Right cardiac atrium (tissue), 5 donors: ENCODE results near the gene SCNN1B. TPM values are rescaled to one million over a fixed set of nuclear protein-coding genes. Genes with fewer than 3 reads are reported as not detected.
"Not testable (repeated sequence)": the region's sequence is repeated elsewhere in the genome, so short reads cannot be mapped to it uniquely, and the experiment has no call there.

Source experiments
- ATAC-seq, 2 donors: fragments of 200-7000 bp; cut with Tn5 transposase; one replicate each; pipeline versions ENCODE4 v1.8.0 to v1.9.1; 2020; ENCODE audit warnings: moderate library complexity in 2 of 2, mild to moderate bottlenecking in 1 of 2
- DNase-seq, 3 donors: peaks; one replicate each; pipeline ENCODE4 v3.0.0-alpha.2; 2020
- H3K27ac ChIP-seq: one replicate; pipeline ENCODE4 v1.5.1; 2013; ENCODE audit warnings: mild to moderate bottlenecking, low read length, control low read depth, moderate library complexity
- H3K27me3 ChIP-seq: one replicate; pipeline ENCODE4 v1.6.1; 2013; ENCODE audit not compliant: control insufficient read depth, insufficient read depth
- H3K4me1 ChIP-seq: one replicate; pipeline ENCODE4 v1.6.1; 2013; ENCODE audit warnings: low read length; ENCODE audit not compliant: control insufficient read depth, insufficient read depth
- H3K4me3 ChIP-seq: one replicate; pipeline ENCODE4 v1.5.1; 2013; ENCODE audit warnings: low read length, control low read depth
- H3K9me3 ChIP-seq: one replicate; pipeline ENCODE4 v1.6.1; 2013; ENCODE audit warnings: low read length; ENCODE audit not compliant: control insufficient read depth
- WGBS: extraction: QIAGEN DNeasy Blood & Tissue Kit; methylation state at CpG from one replicate; pipeline ENCODE4 v1.1.7; 2013; 5-methylcytosine and 5-hydroxymethylcytosine counted together
- intact Hi-C, 4 donors: fragments of 100-400 bp; cut with DNase I; formaldehyde crosslinking; loops; one replicate each; pipeline versions ENCODE4 v1.11.0 to v1.14.0; 2022 to 2023
- long read RNA-seq, 4 donors: library from polyadenylated mRNA; unstranded; transcript quantifications; one replicate each; pipeline ENCODE4 v2.0.0, GENCODE V29; 2020 to 2021
- polyA plus RNA-seq: library from polyadenylated mRNA; stranded (reverse); fragments of 200-250 nt; gene quantifications from one replicate; pipeline ENCODE4 v1.2.3, GENCODE V29; 2013
- total RNA-seq, 4 donors: library from RNA; stranded (reverse); fragmentation: NEBNext Ultra II Directional; extraction: Animal tissue kit (Norgen Biotek cat#: 25700); gene quantifications; one replicate each; pipeline ENCODE4 v1.2.1, GENCODE V29; 2021
- donor health status: healthy with polysubstance abuse.
- donor health status: DM: no; HTN: yes; CAD: no.
- donor health status: DM: no; HTN: no; CAD: no.
- donor health status: DM: no; HTN: yes; CAD: no; lungs with severe emphysema.
- donor health status: DM: yes; HTN: yes; CAD: no.

SCNN1B gene, protein sequence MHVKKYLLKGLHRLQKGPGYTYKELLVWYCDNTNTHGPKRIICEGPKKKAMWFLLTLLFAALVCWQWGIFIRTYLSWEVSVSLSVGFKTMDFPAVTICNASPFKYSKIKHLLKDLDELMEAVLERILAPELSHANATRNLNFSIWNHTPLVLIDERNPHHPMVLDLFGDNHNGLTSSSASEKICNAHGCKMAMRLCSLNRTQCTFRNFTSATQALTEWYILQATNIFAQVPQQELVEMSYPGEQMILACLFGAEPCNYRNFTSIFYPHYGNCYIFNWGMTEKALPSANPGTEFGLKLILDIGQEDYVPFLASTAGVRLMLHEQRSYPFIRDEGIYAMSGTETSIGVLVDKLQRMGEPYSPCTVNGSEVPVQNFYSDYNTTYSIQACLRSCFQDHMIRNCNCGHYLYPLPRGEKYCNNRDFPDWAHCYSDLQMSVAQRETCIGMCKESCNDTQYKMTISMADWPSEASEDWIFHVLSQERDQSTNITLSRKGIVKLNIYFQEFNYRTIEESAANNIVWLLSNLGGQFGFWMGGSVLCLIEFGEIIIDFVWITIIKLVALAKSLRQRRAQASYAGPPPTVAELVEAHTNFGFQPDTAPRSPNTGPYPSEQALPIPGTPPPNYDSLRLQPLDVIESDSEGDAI
- total RNA-seq, result under 1 TPM in 3 of 4 donors, not detected in 1; 0.12 to 0.17 (median 0.14) TPM
- polyA plus RNA-seq, result 0.09 TPM
- long read RNA-seq, donor 1, result 0 reads
- long read RNA-seq, donor 2, result 0 reads
- long read RNA-seq, donor 3, result 0 reads
- long read RNA-seq, donor 4, result 0 reads

DNA sequence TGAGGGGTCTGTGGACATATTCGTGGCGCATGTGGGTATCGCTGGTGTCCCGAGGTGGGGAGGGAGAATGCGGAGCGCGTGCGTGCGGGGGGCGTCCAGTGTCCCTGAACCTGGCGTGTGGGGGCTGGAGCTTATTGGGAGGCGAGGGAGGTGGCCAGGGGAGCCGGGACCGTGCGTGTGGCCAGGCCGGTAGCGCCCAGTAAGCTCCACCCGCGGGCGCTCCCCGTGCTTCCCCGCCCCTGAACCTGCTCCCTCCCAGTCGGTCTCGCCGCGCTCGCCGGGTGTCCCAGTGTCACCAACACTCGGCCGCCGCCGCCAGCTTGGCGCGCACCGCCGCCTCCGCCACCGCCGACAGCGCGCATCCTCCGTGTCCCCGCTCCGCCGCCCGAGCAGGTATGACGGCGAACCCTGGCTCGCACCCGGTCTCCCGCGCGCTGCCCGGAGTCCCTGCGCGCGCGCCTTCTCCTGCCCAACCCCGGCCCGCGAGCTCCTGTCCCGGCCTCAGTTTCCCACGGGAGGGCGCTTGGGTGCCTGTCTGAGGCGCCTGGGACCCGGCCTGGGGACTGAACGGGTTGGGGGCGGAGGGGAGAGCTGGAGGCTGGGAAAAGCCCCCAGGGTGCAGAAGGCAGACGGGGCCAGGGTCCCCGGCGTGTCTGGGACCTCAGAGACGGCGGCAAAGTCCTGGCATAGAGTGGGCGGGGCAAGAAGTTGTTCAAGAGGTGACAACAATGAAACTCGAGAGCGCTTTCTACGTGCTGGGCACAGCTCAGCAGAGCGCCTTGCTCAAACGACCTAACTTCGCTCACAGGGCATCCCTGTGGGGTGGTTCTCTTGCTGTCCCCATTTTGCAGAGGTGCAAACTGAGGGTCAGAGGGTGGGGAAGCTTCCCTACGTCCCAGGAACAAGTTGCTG is at the start of gene SCNN1B:
SCNN1B (plus strand) TSS at position 258 of the 912 bp plus-strand sequence. CDS start 46,298 bp downstream, outside the sequence.
- intact Hi-C loops, result no loop called here
- H3K27me3 ChIP-seq, result peaks cover 3% of the 10 kb centered on the region

DNA sequence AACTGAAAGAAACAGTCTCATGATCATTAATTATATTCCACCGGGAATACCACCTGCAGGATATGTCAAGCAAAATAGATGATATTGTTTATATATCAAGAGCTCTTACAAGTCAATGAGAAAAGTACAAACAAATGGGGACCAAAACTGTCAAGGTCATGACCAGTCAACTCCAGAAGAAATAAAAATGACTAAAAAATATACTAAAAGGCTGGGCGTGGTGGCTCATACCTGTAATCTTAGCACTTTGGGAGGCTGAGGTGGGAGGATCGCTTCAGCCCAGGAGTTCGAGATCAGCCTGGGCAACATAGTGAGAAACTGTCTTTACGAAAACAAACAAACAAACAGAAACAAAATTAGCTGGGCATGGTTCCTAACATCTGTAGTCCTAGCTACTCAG is 49.8 kb upstream of the SCNN1B start:
- WGBS, result 90% methylated on average over 5 of the region's 5 CpGs
- Histone ChIP-seq H3K27me3 (no peaks in the 10 kb centered on the region), H3K4me1 (no peaks in the 10 kb centered on the region), H3K9me3 (no peaks in the 10 kb centered on the region), H3K27ac (no peak overlapping the region), H3K4me3 (no peak overlapping the region)
- DNase-seq, result no peak
- intact Hi-C loops, result no loop called here
- ATAC-seq, result no peak

More for the DNA sequence above, at the start of gene SCNN1B:
- peak in 1 of 2 donors; percentile 18 for ATAC-seq
- Histone ChIP-seq H3K9me3 (no peaks in the 10 kb centered on the region), H3K4me1 (no peaks in the 10 kb centered on the region), H3K27ac (no peak within 1 kb of the TSS), H3K4me3 (peak within 1 kb of the TSS; percentile 8)
- WGBS, result 2% methylated on average over 81 of the region's 81 CpGs
- no peak for DNase-seq

DNA sequence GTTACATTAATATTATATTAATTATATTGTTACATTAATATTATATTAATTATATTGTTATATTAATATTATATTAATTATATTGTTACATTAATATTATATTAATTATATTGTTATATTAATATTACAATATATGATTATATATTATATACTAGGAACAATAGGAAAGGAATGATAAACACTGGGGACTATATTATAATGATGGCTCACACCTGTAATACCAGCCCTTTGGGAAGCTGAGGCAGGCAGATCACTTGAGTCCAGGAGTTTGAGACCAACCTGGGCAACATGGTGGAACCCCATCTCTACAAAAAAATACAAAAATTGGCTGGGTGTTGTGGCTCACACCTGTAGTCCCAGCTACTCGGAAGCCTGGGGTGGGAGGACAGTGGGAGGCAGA is 48.5 kb upstream of the SCNN1B start:
- intact Hi-C loops, H3K27me3 ChIP-seq, DNase-seq, H3K4me3 ChIP-seq, ATAC-seq, H3K27ac ChIP-seq, H3K9me3 ChIP-seq, H3K4me1 ChIP-seq: not testable (repeated sequence)
- WGBS, result 92% methylated on average over 1 of the region's 1 CpG

DNA sequence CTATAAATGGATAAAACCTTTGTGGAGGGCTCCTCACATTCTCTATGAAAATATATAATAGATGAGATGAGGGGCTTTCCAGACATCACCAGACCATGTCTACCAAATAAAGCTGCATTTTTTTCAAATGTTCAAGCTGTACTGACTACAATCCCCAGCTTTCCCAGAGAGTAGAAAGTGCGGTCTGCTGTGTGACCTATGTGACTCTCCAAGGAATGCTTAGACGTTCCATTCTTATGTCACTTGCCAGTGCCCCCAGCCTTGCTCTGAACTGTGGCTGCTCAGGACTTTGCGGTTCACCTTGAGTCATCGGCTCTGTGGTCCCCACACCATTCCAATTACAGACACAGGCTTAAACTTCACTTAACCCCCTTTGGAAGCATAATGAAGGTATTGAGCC is 47.8 kb upstream of the SCNN1B start:
- Histone ChIP-seq H3K27me3 (no peaks in the 10 kb centered on the region), H3K27ac (no peak overlapping the region), H3K9me3 (no peaks in the 10 kb centered on the region), H3K4me3 (no peak overlapping the region), H3K4me1 (no peaks in the 10 kb centered on the region)
- DNase-seq (no peak), ATAC-seq (no peak)
- WGBS, result 56% methylated on average over 4 of the region's 4 CpGs
- intact Hi-C loops, result no loop called here

DNA sequence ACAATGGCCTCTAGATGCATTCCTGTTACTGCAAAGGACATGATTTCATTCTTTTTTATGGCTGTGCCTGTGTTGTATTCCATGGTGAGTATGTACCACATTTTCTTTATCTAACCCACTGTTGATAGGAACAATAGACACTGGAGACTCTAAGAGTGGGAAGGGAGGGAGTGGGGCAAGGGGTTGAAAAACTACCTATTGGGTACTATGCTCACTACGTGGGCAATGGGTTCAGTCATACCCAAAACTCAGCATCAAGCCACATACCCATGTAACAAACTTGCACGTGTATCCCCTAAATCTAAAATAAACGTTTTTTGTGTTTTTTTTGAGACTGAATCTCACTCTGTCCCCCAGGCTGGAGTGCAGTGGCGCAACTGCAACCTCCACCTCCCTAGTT is 47.1 kb upstream of the SCNN1B start:
- Histone ChIP-seq H3K4me3 (no peak overlapping the region), H3K9me3 (no peaks in the 10 kb centered on the region), H3K27ac (no peak overlapping the region), H3K27me3 (no peaks in the 10 kb centered on the region), H3K4me1 (no peaks in the 10 kb centered on the region)
- 55% methylated on average over 4 of the region's 4 CpGs for WGBS
- ATAC-seq (no peak), DNase-seq (no peak)
- intact Hi-C loops, result no loop called here

DNA sequence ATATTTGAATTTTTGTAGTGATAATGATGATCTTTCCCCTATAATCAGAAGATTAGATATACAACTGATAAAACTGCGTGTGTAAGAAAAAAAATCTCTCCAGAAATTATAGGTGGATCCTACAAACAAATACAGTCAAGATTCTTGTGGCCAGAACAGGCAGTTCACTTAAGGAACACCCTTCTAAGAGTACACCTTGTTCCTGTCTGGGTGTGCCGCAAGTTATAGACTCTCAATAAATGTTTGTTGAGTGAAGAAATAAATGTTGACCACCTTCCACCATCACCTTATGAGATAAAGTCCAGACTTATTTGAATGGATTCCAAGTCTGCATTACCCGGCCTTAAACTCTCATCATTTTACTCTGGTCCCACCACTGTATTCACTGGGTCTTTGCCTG is 45.7 kb upstream of the SCNN1B start:
- intact Hi-C loops, result no loop called here
- 61% methylated on average over 3 of the region's 3 CpGs for WGBS
- Histone ChIP-seq H3K27me3 (no peaks in the 10 kb centered on the region), H3K9me3 (no peaks in the 10 kb centered on the region), H3K27ac (no peak overlapping the region), H3K4me3 (no peak overlapping the region), H3K4me1 (no peaks in the 10 kb centered on the region)
- ATAC-seq (no peak), DNase-seq (no peak)

DNA sequence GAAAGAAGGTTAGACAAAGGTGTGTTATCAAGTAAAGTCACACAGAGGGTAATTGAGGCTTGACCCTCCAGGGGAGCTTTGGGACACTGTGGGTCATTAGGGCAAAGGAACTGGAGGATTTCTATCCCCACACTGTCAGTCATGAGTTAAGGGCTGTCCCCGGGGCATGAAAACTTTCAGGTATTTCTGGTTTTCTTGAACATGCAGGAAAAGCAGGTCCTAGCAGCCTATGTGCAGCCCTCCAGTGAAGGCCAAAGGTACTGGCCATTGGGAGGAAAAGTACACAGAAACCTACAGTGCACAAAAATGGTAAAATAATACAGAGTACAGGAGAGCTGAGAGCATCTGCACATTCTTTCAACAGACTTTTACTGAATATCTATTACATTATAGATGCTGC is 44.4 kb upstream of the SCNN1B start:
- ATAC-seq, result no peak
- intact Hi-C loops, result no loop called here
- 74% methylated on average over 1 of the region's 1 CpG for WGBS
- no peak for DNase-seq
- Histone ChIP-seq H3K27me3 (no peaks in the 10 kb centered on the region), H3K9me3 (no peaks in the 10 kb centered on the region), H3K4me3 (no peak overlapping the region), H3K4me1 (no peaks in the 10 kb centered on the region), H3K27ac (no peak overlapping the region)

DNA sequence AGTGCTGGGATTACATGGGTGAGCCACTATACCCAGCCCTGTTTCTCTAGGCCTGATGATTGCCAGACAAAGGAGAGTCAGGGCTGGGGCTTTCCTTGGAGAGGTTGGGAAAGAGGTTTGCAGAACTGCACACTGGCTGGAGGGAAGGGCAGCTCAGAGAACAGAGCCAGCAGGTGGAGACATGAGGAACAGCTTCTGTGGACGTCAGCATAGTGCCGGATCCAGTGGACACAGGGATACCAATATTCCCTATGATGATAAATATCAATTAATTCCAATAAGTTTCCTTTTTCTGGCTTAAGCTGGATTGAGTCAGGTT is 43.2 kb upstream of the SCNN1B start:
- intact Hi-C loops, result no loop called here
- H3K4me1 ChIP-seq, result no peaks in the 10 kb centered on the region
- 68% methylated on average over 2 of the region's 2 CpGs for WGBS

DNA sequence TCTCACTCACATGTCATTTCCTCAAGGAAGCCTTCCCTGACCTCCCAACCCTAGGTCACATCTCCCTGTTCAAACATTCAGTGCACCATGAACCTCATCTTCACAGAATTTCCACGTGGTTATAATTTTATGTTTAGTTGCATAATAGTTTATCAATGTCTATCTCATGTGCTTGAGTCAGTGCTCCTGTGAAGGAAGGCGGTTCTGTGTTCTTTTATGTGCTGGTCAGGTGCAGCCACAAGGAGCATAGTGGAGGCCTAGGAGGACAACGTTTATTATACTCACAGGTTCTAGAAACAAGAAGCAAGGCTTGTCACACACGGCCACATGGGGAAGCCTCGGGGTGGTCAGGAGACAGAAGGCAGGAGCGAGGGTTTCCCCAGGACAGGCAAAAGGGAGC is 34.5 kb upstream of the SCNN1B start:
- intact Hi-C loops, result no loop called here
- whole genome bisulfite sequencing, result 61% methylated on average over 6 of the region's 6 CpGs
- H3K27ac ChIP-seq, result no peak overlapping the region
- ATAC-seq (no peak), DNase-seq (no peak)
- H3K9me3 ChIP-seq, result no peaks in the 10 kb centered on the region
- H3K27me3 ChIP-seq, result no peaks in the 10 kb centered on the region
- no peak overlapping the region for H3K4me3 ChIP-seq
- no peaks in the 10 kb centered on the region for H3K4me1 ChIP-seq

More for the DNA sequence above, 43.2 kb upstream of the SCNN1B start:
- Histone ChIP-seq H3K27ac (no peak overlapping the region), H3K4me3 (no peak overlapping the region), H3K9me3 (no peaks in the 10 kb centered on the region), H3K27me3 (no peaks in the 10 kb centered on the region)
- DNase-seq (no peak), ATAC-seq (no peak)

DNA sequence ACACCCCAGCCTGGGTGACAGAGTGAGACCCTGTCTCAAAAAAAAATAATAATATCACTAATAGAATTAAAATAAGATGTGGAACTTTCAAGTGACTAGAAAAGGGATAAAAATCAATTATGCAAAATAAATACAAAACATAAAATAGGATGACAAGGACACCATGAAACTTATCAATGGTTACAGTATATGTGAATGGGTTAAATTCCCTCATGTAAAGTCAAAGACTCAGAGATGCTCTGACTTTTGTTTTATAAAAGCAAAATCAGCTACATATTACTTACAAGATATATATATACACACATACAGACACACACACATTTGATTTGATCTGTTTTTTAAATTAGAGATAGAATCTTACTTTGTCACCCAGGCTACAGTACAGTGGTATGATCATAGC is 33.5 kb upstream of the SCNN1B start:
- Histone ChIP-seq H3K27me3 (no peaks in the 10 kb centered on the region), H3K9me3 (no peaks in the 10 kb centered on the region), H3K4me1 (no peaks in the 10 kb centered on the region), H3K4me3 (no peak overlapping the region), H3K27ac (no peak overlapping the region)
- ATAC-seq (no peak), DNase-seq (no peak)
- intact Hi-C loops, result no loop called here
